HepG2 (cell line): ENCODE results near the gene IL1RL2. TPM values are rescaled to one million over a fixed set of nuclear protein-coding genes. Genes with fewer than 3 reads are reported as not detected.

ENCODE experiments used
- DR1 ChIP-seq: sonication (generic); formaldehyde crosslinking; IDR thresholded peaks from 2 replicates; pipeline ENCODE4 v1.8.0; 2021; ENCODE audit warnings: mild to moderate bottlenecking, missing genetic modification reagents, inconsistent platforms
- RBFOX2 ChIP-seq: fragments of 200-400 bp; formaldehyde crosslinking; IDR thresholded peaks from 2 replicates; pipeline ENCODE4 v1.6.1; 2017; ENCODE audit warnings: low read depth, mild to moderate bottlenecking, low read length
- RELA ChIP-seq: sonication (generic); formaldehyde crosslinking; IDR thresholded peaks from 2 replicates; pipeline ENCODE4 v1.4.0; 2020; ENCODE audit warnings: missing genetic modification reagents
- ZNF550 ChIP-seq: sonication (generic); formaldehyde crosslinking; IDR thresholded peaks from 2 replicates; pipeline ENCODE4 v1.4.0; 2020; ENCODE audit warnings: mild to moderate bottlenecking, missing genetic modification reagents, borderline replicate concordance
- ZNF7 ChIP-seq: IDR thresholded peaks from 2 replicates; pipeline ENCODE4 v1.6.1; 2016; ENCODE audit warnings: missing biosample characterization, missing genetic modification reagents
- ZNF780A ChIP-seq: sonication (generic); formaldehyde crosslinking; IDR thresholded peaks from 2 replicates; pipeline ENCODE4 v1.8.0; 2022; ENCODE audit warnings: mild to moderate bottlenecking, missing genetic modification reagents, moderate library complexity
- polyA plus RNA-seq, 8 experiments: library from polyadenylated mRNA; depleted of rRNA in 3 of 8; stranded (reverse) in 7 of 8; unstranded in 1 of 8; fragments of >200 nt; fragmentation: Illumina TruSeq in 4 of 8; extraction: Trizol in 4 of 8; gene quantifications; 2 replicates each; pipeline versions ENCODE4 v1.2.1 to v1.2.3, GENCODE V29; 2011 to 2016; ENCODE audit warnings: low read depth in 4 of 8, missing spikeins in 1 of 8, mixed read lengths in 1 of 8; ENCODE audit not compliant: insufficient read depth in 1 of 8
- total RNA-seq, 5 experiments: library from RNA; depleted of rRNA; stranded (reverse); fragments of >200 nt; fragmentation: Illumina TruSeq; extraction: Trizol; gene quantifications; 2 replicates each; pipeline ENCODE4 v1.2.3, GENCODE V29; 2016; ENCODE audit warnings: low read depth in 1 of 5
- TF ChIP-seq, protein P1 (sequence below): sonication (generic); formaldehyde crosslinking; IDR thresholded peaks from 2 replicates; pipeline ENCODE4 v1.5.1; 2020; ENCODE audit warnings: mild to moderate bottlenecking, missing genetic modification reagents, moderate library complexity
- TF ChIP-seq, protein P2 (sequence below): sonication (generic); formaldehyde crosslinking; IDR thresholded peaks from 2 replicates; pipeline ENCODE4 v1.5.0; 2020; ENCODE audit warnings: mild to moderate bottlenecking, missing genetic modification reagents
- TF ChIP-seq, protein P3 (sequence below): sonication (generic); formaldehyde crosslinking; conservative IDR thresholded peaks from 2 replicates; pipeline ENCODE4 v1.4.0; 2020; ENCODE audit warnings: mild to moderate bottlenecking, missing genetic modification reagents, moderate library complexity
- TF ChIP-seq, protein P4 (sequence below): sonication (generic); formaldehyde crosslinking; IDR thresholded peaks from 2 replicates; pipeline ENCODE4 v1.4.0; 2020; ENCODE audit warnings: mild to moderate bottlenecking, missing genetic modification reagents
- TF ChIP-seq, protein P5 (sequence below): sonication (generic); formaldehyde crosslinking; IDR thresholded peaks from 2 replicates; pipeline ENCODE4 v1.4.0; 2020; ENCODE audit warnings: missing genetic modification reagents

Gene IL1RL2
- total and polyA plus RNA-seq, 2 of the 13 experiments (the other 11 are each of a cell fraction or from before 2014, with no cell fraction given) = 0.03 TPM; not detected in 1

DNA sequence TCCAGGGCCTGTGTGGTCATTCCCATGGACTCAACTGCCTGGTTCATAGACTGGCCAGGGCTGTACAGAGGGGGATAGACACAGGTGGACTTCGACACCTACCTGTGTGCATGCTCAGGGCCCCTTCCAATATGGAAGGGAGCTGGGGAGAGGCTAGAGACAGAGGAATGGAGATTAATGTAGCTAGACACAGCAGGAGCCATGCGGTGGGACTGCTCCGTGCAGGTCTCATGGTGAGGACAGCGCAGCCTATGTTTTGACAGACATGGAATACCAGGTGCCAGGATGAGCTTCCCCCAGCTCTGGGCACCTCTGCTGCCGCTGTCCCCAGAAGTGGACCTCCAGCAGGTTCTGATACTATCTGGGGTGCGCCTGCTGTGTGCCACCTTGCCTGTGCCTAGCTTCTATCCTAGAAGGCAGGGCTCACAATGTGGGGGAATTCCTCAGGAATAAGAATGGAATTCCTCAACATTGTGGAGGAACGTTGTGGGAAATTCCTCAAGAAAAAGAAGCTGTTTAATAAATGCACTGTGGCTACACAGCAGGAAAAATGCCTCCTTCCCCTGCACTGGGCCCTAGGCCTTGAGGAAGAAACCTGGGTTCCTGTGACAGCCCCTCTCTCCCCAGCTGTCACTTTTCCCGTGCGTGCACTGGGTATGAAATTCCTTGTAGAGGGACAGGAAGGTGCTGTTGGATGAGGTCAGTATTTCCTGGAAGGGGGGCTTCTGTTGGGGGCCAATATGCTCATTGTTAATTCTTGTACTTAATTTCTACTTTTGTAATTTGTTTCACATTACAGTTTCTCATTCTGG lies 37.0 kb upstream of the IL1RL2 start (continued):
- TF ChIP-seq, protein P1, sequence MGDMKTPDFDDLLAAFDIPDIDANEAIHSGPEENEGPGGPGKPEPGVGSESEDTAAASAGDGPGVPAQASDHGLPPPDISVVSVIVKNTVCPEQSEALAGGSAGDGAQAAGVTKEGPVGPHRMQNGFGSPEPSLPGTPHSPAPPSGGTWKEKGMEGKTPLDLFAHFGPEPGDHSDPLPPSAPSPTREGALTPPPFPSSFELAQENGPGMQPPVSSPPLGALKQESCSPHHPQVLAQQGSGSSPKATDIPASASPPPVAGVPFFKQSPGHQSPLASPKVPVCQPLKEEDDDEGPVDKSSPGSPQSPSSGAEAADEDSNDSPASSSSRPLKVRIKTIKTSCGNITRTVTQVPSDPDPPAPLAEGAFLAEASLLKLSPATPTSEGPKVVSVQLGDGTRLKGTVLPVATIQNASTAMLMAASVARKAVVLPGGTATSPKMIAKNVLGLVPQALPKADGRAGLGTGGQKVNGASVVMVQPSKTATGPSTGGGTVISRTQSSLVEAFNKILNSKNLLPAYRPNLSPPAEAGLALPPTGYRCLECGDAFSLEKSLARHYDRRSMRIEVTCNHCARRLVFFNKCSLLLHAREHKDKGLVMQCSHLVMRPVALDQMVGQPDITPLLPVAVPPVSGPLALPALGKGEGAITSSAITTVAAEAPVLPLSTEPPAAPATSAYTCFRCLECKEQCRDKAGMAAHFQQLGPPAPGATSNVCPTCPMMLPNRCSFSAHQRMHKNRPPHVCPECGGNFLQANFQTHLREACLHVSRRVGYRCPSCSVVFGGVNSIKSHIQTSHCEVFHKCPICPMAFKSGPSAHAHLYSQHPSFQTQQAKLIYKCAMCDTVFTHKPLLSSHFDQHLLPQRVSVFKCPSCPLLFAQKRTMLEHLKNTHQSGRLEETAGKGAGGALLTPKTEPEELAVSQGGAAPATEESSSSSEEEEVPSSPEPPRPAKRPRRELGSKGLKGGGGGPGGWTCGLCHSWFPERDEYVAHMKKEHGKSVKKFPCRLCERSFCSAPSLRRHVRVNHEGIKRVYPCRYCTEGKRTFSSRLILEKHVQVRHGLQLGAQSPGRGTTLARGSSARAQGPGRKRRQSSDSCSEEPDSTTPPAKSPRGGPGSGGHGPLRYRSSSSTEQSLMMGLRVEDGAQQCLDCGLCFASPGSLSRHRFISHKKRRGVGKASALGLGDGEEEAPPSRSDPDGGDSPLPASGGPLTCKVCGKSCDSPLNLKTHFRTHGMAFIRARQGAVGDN (CRISPR knock-in tag) = peak; percentile 57
- peak; percentile 47; the same call in 1 of the 2 replicates for TF ChIP-seq RBFOX2
- TF ChIP-seq, protein P2, sequence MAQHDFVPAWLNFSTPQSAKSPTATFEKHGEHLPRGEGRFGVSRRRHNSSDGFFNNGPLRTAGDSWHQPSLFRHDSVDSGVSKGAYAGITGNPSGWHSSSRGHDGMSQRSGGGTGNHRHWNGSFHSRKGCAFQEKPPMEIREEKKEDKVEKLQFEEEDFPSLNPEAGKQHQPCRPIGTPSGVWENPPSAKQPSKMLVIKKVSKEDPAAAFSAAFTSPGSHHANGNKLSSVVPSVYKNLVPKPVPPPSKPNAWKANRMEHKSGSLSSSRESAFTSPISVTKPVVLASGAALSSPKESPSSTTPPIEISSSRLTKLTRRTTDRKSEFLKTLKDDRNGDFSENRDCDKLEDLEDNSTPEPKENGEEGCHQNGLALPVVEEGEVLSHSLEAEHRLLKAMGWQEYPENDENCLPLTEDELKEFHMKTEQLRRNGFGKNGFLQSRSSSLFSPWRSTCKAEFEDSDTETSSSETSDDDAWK (CRISPR knock-in tag) = no peak
- TF ChIP-seq, protein P3, sequence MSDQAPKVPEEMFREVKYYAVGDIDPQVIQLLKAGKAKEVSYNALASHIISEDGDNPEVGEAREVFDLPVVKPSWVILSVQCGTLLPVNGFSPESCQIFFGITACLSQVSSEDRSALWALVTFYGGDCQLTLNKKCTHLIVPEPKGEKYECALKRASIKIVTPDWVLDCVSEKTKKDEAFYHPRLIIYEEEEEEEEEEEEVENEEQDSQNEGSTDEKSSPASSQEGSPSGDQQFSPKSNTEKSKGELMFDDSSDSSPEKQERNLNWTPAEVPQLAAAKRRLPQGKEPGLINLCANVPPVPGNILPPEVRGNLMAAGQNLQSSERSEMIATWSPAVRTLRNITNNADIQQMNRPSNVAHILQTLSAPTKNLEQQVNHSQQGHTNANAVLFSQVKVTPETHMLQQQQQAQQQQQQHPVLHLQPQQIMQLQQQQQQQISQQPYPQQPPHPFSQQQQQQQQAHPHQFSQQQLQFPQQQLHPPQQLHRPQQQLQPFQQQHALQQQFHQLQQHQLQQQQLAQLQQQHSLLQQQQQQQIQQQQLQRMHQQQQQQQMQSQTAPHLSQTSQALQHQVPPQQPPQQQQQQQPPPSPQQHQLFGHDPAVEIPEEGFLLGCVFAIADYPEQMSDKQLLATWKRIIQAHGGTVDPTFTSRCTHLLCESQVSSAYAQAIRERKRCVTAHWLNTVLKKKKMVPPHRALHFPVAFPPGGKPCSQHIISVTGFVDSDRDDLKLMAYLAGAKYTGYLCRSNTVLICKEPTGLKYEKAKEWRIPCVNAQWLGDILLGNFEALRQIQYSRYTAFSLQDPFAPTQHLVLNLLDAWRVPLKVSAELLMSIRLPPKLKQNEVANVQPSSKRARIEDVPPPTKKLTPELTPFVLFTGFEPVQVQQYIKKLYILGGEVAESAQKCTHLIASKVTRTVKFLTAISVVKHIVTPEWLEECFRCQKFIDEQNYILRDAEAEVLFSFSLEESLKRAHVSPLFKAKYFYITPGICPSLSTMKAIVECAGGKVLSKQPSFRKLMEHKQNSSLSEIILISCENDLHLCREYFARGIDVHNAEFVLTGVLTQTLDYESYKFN (CRISPR knock-in tag) = no peak
- TF ChIP-seq DR1 (CRISPR knock-in tag) = no peak
- TF ChIP-seq RELA = no peak
- no peak for TF ChIP-seq ZNF780A
- TF ChIP-seq, protein P4, sequence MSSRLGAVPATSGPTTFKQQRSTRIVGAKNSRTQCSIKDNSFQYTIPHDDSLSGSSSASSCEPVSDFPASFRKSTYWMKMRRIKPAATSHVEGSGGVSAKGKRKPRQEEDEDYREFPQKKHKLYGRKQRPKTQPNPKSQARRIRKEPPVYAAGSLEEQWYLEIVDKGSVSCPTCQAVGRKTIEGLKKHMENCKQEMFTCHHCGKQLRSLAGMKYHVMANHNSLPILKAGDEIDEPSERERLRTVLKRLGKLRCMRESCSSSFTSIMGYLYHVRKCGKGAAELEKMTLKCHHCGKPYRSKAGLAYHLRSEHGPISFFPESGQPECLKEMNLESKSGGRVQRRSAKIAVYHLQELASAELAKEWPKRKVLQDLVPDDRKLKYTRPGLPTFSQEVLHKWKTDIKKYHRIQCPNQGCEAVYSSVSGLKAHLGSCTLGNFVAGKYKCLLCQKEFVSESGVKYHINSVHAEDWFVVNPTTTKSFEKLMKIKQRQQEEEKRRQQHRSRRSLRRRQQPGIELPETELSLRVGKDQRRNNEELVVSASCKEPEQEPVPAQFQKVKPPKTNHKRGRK (CRISPR knock-in tag) = no peak
- 0 out of 2 replicates have a peak, but pooled peaks have one; percentile 34 for TF ChIP-seq ZNF550 (CRISPR knock-in tag)
- TF ChIP-seq, protein P5, sequence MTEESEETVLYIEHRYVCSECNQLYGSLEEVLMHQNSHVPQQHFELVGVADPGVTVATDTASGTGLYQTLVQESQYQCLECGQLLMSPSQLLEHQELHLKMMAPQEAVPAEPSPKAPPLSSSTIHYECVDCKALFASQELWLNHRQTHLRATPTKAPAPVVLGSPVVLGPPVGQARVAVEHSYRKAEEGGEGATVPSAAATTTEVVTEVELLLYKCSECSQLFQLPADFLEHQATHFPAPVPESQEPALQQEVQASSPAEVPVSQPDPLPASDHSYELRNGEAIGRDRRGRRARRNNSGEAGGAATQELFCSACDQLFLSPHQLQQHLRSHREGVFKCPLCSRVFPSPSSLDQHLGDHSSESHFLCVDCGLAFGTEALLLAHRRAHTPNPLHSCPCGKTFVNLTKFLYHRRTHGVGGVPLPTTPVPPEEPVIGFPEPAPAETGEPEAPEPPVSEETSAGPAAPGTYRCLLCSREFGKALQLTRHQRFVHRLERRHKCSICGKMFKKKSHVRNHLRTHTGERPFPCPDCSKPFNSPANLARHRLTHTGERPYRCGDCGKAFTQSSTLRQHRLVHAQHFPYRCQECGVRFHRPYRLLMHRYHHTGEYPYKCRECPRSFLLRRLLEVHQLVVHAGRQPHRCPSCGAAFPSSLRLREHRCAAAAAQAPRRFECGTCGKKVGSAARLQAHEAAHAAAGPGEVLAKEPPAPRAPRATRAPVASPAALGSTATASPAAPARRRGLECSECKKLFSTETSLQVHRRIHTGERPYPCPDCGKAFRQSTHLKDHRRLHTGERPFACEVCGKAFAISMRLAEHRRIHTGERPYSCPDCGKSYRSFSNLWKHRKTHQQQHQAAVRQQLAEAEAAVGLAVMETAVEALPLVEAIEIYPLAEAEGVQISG = no peak
- TF ChIP-seq ZNF7 (CRISPR knock-in tag) = no peak
